Cardiac septum (tissue), 1 donor: ENCODE measurements around the gene RCBTB1. TPM values are rescaled to one million over a fixed set of nuclear protein-coding genes. Genes with fewer than 3 reads are reported as not detected.

Source experiments
- total RNA-seq: library from RNA; stranded (reverse); fragmentation: NEBNext Ultra II Directional; extraction: Animal tissue kit (Norgen Biotek cat#: 25700); gene quantifications from one replicate; pipeline ENCODE4 v1.2.1, GENCODE V29; 2021
- donor health status: DM: no; HTN: no; CAD: no.

RCBTB1 gene
- total RNA-seq, 1 donor from 2014 or later: 15.9 TPM

Other genes starting within 250 kb of the RCBTB1 start
- 9.8 TPM for gene CAB39L, start 141.5 kb downstream of the RCBTB1 start, total RNA-seq
- gene SETDB2, start 141.3 kb downstream of the RCBTB1 start, total RNA-seq: 11.2 TPM
- 20.5 TPM for gene PHF11, start 89.6 kb downstream of the RCBTB1 start, total RNA-seq
- gene ARL11, start 42.9 kb upstream of the RCBTB1 start, total RNA-seq: 0.27 TPM
- 6.7 TPM for gene EBPL, start 105.9 kb upstream of the RCBTB1 start, total RNA-seq
- gene KPNA3, start 207.1 kb upstream of the RCBTB1 start, total RNA-seq: 46.7 TPM